ENCODE data around the gene UGT1A5.

UGT1A5 gene

DNA sequence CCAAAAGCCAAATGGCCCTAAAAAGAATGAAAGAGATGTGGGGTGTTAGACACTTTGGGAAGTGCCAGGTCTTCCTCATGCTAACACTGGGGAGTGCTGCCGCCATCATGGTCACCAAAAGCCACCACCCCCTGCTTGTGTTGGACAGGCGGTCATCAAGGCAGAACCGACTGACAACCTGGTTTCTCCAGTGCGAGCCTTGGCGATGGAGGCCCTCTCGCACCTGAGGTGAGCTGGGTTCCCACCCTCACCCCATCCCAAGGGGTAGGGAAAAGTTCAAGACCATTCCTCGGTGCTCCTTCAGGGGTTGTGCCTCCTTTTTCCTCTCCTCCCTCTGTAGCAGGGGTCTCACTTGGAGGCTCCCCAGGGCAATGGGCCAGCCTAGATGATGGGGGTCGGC is 99.0 kb downstream of the UGT1A5 start:
- DNase-seq = no peak

DNA sequence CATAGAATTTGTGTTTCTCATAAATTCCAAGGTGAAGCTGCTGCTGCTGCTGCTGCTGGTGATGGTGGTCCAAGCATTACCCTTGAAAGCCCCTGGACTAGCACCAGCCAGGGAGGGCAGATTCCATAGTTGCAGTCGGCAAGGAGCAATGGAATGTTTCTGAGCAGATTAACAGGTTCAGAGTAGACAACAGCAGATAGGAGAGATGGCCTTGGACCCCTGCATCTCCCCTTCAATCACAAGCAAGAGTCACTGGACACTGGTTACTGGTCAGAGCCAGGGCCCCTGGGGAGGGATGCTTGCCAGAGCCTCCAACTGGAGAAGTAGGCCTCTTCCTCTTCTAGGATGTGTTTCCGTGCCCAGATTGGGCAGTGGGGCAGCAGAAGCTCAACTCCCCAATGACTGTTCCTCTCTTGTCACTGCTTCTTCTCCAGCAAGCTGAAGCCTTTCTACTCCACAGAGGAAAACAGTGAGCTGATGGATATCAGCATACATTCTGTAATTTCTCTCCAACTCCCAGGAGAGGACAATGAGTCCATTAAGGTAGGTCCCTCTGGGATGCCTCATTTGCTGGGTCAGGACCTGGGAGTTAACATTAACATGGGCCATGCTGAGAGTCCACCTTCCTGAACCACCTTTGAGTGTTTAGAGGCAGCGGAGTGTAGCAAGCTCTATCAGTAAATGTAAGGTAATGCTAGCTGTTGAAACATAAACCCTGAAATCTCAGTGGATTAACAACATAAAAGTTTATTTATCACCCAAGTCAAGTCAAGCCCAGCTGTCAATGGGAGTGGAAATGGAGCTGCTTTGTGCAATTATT is 100.7 kb downstream of the UGT1A5 start:
- DNase-seq = no peak

GRCh38 chr2:233814056-233814835 is 101.5 kb downstream of the UGT1A5 start:
- DNase-seq = no peak

DNA sequence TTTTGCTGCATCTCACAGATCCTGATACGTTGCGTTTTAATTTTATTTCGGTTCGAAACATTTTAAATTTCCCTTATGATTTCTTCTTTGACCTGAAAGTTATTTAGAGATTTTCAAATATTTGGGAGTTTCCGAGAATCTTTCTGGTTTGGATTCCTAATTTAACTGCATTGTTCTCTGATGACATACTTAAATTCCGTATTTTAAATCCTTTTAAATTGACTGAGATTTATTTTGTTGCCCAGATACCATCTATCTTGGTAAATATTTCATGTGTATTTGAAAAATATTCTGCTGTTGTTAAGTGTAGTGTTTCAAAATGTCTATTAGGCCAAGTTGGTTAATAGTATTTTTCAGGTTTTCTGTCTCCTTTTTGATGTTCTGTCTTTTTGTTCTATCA is 103.2 kb downstream of the UGT1A5 start:
- DNase-seq = no peak

DNA sequence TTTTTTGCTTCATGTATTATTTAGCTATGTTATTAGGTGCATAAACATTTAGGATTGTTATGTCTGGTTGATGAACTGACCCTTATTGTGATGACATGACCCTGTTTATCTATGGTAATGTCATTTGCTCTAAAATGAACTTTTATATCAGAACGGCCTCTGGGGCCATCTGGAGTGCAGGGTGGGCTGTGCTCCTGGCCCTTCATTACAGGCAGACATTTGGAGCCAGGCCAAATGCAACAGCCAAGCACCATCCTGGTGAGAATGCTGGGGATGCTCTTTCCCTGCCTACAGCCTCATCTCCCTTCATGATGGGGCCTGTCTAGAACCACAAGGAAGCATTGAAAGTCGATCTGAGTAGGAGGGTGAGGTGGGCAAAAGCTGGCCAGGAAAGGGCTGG is 103.6 kb downstream of the UGT1A5 start:
- no peak for DNase-seq

GRCh38 chr2:233816771-233817170 is 104.1 kb downstream of the UGT1A5 start:
- DNase-seq = no peak

- no peak for DNase-seq
Observed at GRCh38 chr2:233817361-233817911, 104.7 kb downstream of the UGT1A5 start.

DNA sequence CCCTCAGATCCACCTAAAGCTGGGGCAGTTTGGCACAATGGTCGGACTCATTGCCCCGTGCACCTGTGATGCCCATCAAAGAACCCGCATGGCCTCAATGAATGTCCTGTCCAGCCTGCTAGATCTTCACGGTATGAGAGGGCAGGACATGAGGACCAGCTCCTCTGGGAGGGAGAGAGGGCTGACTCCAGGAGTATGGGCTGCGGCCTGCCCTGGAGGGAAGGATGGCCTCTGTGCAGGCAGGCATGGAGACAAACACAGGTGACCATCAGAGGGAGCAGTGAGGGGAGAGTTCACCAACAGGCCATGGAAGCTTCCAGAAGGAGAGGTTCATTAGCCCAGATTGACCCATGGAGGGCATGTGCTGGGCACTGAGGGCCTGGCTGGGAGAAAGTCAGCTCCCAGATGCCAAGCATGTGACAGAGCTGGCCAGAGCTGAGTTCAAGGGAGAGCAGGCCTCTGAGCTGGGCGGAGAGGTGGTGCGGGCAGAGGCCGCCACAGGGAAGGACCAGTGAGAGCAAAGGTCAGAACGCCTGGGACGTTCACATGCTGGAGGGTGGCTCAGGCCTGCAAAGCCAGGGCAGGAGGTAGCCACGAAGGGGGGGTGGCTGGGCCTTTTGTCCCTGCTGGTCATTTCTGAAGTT is 105.4 kb downstream of the UGT1A5 start:
- no peak for DNase-seq

DNA sequence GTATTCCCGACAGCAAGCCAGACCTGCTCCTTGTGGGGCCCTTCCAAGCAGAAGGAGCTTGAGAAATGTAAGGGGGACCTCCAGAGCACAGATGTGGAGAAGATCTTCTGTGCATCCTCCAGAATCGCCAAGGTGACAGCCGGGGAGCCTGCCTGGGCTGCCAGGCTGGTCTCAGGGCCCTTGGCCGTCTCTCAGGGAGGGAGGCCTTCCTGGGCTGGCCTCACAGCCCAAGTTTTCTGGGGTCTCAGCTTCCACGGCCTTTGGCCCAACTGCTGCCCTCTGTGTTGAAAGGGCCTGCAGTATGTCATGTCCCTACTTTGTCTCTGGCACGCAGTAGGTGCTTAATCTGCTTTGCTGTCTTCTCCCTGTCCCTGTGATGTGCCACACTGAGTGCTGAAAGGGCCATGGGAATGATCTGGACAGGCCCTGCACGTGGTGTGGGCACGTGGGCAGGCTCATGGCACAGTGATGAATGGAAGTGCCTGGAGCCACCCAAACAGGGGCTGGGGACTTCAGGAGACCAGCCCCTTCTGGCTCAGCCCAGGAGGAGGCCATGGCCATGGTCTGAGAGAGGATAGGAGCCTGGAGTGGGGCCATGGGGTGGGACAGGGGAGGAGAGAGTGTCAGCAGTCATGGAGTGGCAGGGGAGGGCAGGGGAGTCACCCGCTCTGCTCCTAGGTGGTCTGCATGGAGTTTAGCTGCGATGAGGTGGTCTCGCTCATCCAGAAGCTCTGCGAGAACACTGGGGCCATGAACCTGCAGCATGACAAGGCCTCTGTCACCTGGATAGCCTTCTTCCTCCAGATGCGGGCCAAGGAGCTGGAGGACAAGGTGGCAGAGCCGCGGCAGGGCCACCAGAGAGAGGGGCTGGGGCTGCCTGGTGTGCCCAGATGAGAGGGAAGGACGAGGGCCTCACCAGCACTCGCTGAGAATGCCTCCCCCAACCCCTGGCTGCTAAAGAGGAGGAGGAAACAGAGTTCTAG is 106.2 kb downstream of the UGT1A5 start:
- DNase-seq = no peak

DNA sequence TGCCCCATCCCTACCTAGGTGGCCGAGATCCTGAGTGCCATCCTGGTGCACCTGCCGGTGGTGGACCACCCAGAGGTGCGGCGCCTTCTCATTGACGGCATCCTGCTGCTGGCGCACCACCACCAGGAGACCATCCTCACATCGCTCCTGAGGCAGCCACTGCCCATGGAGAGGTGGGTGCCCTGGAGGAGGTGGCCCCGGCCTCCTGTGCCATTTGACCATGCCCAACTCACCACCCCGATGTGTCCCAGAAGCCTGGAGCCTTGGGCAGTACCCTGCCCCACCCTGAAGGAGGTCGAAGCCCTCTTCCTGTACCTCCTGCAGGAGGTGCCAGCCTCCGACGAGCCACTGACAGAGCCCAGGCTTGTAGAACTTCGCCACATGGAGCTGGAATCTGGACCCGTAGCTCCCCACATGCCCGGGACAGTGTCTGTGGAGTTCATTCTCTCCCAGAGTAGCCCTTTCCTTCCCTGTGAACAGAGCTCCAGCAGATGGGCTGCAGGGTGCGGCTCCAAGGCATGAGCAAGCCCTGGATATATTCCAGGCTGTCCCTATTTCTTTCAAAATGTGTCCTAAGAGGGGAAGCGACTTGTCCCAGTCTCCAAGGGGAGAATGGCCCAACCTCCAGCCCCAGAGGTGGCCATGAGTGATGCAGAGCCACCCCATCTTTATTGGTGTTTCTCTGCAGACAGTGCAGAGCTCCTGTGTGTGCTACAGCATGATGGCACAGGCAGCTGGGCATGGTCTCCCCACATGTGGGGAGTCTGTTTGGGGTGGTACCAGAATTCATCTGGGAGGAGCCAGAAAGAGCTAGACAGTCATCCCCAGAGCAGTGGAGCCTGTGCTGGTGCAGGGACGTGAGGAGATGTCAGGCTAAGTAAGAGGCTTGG is 107.4 kb downstream of the UGT1A5 start:
- no peak for DNase-seq

GRCh38 chr2:233820774-233821105 is 108.0 kb downstream of the UGT1A5 start:
- DNase-seq = no peak

GRCh38 chr2:233821196-233821595 is 108.5 kb downstream of the UGT1A5 start:
- no peak for DNase-seq

GRCh38 chr2:233821709-233822100 is 109.0 kb downstream of the UGT1A5 start:
- no peak for DNase-seq

DNA sequence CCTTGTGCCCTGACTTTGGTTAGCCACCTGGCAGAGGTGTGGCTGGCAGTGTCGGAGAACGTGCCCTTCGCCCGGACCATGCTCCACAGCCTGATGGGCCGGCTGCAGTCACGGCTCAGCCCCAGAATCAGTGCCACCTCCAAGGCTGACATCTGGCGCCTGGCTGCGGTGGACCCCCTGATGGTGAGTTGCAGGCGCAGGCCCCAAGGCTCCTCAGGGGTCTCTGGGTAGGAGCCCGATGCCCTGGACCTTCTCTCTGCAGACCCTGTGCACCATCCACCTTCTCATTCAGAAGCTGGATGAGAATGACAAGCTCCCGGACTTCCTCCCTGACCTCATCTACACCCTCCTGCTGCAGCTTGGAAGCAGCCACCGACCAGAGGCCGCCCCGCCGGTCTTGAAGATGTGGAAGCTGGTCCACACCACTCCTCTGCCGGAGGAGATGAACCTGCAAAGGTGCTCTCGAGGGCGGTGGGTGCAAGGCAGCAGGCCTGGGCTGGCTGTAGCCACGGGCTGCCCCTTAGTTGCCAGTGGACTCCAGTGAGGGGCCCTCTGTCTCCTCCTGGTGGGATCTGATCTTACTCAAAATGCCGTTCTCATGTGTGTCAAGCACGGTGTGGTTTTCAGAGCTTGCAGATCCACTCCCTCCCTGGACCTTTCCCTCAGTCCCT is 109.5 kb downstream of the UGT1A5 start:
- no peak for DNase-seq
